A549 treated with dexamethasone at 1 μM for 4 hours (cell line): Measurements from ENCODE around the gene AMACR. TPM values are rescaled to one million over a fixed set of nuclear protein-coding genes. Genes with fewer than 3 reads are reported as not detected.

ENCODE experiments used
- total RNA-seq: library from RNA; stranded (reverse); fragments of 200-300 nt; extraction: Qiagen RNA extraction; gene quantifications from 5 replicates; pipeline ENCODE4 v1.2.3, GENCODE V29; 2022

Gene AMACR
- 14.1 to 17.0 TPM (median 15.1 TPM) in 5 replicates for total RNA-seq

DNA sequence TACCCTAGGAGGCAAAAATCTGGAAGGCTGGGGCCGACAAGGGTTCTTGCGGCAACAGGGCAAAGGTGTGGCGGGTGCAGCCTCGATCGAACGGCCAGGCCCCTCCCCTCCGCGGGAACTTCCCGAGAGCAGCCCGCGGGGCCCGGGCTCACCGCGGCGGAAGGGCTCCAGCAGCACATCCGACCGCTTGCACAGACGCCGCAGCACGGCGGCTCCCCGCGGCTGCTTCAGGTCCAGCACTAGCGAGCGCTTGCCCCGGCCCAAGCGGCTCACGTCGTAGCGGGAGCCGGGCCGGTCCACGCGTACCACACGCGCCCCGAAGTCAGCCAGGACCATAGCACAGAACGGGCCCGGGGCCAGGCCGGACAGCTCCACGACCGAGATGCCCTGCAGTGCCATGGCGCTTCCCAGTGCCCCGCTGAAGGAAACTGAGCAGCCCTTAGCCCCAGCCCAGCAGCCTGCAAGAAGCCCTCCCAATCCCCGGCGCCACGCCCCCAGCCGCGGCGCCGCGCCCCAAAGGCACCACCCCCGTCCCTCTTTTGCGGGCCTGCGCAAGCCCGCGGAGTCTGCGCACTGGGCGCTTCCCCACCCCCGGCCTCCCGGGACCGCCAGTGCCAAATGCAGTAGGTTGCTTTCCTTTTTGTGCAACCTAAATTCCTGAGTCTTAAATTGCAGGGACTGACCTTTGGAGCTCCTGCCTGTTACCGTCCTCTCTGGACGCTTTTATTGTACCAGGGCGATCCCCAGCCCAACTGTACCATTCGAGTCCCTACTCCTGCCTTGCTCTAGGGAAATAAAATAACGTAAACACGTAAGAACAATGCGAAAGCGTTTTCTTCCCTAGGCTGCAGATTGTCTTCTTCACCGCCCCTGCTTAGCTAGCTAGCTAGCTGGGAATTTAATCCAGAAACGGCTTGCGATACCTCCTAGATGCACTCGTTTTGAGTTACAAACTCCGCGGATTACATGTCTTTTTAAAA is at the start of gene AMACR:
Gene AMACR (minus strand): TSS at position 430 of the 980 bp plus-strand sequence. CDS start 31 bp downstream, at position 399.

GRCh38 chr5:34043099-34043876 is 35.4 kb upstream of the AMACR start, which contains the start of gene C1QTNF3:
Gene C1QTNF3 (minus strand): TSS chr5:34043213. CDS start chr5:34043125, 88 bp downstream.

DNA sequence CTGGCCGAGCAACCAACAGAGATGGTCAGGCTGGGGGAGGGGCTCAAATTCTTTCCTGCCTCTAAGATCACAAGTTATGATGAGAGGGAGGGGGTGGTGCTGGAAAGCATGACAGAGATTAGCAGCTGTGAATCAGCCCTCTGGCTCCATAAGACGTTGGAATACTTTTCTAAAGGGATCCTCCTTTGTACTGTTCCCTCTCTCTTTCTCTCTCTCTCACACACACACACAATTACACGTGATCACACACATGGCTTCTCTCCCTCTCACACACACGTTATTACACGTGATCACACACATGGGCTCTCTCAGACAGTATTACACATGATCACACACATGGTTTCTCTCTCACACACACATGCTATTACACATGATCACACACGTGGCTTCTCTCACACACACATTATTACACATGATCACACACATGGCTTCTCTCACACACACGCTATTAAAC is 23.2 kb downstream of the AMACR start, which contains the start of gene SLC45A2:
Gene SLC45A2 (minus strand): TSS at position 23 of the 454 bp plus-strand sequence. CDS start 110 bp downstream, outside the sequence.

GRCh38 chr5:33936381-33937016 is 71.4 kb downstream of the AMACR start, which contains the start of gene RXFP3:
Gene RXFP3 (plus strand): TSS chr5:33936386. CDS start chr5:33936741, 355 bp downstream.

Other genes starting within 250 kb of the AMACR start
- gene ADAMTS12, start 116.1 kb downstream of the AMACR start, total RNA-seq: 5.7 to 7.6 TPM (median 7.3 TPM) in 5 replicates
- gene RXFP3, start 71.7 kb downstream of the AMACR start, total RNA-seq: not detected in 5 replicates
- not detected in 5 replicates for gene SLC45A2, start 23.4 kb downstream of the AMACR start, total RNA-seq
- gene C1QTNF3, start 35.2 kb upstream of the AMACR start, total RNA-seq: 0.12 to 0.24 TPM (median 0.17 TPM) in 4 of 5 replicates, not detected in the other